Inflammatory macrophage (primary cell): ENCODE results near the gene SUCO.
"Not testable (repeated sequence)": the region's sequence is repeated elsewhere in the genome, so short reads cannot be mapped to it uniquely, and the experiment has no call there.

Experiments used
- DNase-seq, 2 donors: peaks; one replicate each; pipeline ENCODE4 v3.0.0-alpha.2; 2020 to 2022

The SUCO gene

DNA sequence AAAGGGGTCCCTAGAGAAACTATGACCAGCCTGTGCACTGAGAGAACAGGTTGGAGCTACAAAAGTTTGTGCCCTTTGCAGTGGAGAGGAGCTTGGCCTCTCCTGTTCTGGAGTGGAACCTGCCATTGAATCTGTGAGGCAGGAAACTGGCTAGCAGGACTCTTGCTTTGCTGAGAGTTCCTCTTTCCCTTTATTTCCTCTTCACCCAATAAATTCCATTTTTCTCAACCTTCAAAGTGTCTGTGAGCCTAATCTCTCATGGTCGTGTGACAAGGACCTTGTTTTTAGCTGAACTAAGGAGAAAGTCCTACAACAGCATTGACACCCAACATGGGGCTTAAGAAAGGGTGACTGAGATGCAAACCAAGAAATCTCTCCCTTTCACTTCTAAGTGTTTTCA is 83.2 kb downstream of the SUCO start:
- peak; percentile 5 to 46 for DNase-seq

GRCh38 chr1:172616636-172617035 is 83.7 kb downstream of the SUCO start:
- peak; percentile 15 to 37 for DNase-seq

DNA sequence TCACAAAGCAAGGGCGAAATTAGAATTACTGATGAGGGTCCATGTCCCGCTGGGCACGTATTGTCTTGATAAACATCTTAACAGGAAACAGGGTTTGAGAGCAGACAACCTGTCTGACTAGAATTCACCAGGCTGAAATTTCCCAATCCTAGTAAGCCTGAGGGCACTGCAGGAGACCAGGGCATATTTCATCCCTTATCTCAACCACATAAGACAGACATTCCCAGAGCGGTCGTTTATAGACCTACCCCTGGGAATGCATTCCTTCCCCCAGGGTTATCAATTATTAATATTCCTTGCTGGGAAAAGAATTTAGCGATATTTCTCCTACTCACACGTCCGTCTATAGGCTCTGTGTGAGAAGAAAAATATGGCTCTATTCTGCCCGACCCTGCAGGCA is 87.7 kb downstream of the SUCO start:
- not testable (repeated sequence) for DNase-seq

- peak; percentile 30 to 42 for DNase-seq
Measured at GRCh38 chr1:172622541-172622940, 89.6 kb downstream of the SUCO start.

DNA sequence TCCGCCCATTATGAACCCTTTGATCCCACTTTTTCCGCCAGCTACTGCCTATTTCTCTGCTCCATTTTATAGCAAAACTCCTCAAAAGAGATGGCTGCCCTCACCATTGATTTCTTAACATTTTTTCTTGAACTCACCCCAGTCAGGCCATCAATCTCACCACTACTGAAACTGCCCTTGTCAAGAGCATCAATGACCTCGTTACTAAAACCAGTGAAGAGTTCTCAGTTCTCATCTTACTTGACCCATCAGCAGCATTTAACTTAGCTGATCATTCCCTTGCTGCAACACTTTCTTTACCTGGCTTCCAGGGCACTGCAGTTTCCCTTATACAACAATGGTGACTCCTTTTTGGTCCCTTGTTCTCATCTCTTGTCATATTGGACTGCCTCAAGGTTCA is 90.8 kb downstream of the SUCO start:
- DNase-seq = no peak

DNA sequence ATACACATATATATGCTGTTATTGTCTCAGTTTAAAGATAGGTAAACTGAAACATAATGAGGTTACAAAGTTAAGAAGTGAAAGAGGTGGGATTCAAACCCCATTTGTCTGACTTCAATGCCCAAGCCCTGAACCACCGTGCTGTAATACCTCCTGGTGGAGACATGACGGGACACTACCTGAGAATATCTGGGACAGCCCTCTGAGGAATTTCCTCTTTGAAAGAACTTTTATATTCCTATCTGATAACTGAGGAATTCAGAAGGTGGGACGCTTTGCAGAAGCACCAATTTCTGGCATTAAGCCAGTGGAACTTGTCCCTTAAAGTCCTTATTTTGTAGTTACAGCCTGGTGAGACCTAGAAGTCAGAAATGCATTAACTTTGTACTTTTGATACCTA is 93.9 kb downstream of the SUCO start:
- no peak for DNase-seq

DNA sequence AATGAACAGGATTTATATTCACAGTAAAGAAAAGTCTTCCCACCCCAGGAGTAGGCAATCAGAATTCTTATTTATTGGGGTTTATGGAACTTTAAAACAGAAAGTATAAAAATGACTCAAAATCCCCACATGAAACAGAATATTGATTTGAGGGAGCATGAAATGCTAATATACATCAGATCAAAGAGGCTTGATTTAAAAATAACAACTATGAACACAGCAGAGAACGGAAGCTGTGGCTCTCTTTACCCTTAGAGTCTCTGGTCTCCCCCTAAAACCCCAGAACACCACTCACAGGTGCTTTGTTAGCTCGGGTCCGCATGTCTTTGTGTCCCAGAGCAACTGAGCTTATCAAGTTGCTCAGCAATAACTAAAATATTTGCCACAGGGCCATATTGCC is 94.8 kb downstream of the SUCO start:
- no peak for DNase-seq

GRCh38 chr1:172628401-172628800 is 95.5 kb downstream of the SUCO start:
- DNase-seq = no peak

DNA sequence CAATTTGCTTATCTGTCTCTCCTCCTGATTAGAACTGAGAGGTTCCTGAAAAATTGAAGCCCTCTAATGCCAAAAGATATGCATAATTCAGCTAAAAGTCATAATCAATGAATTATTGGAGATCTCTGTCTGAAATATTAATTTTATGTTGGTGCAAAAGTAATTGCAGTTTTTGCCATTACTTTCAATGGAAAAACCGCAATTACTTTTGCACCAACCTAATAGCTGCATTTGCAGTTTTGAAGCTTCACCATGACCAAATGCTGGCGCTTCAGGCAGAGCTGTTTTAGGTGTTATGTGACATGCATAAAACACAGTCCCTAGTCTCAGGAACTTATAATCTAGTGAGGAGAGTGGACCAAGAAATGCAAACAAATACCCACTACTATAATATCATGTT is 96.2 kb downstream of the SUCO start:
- no peak for DNase-seq

DNA sequence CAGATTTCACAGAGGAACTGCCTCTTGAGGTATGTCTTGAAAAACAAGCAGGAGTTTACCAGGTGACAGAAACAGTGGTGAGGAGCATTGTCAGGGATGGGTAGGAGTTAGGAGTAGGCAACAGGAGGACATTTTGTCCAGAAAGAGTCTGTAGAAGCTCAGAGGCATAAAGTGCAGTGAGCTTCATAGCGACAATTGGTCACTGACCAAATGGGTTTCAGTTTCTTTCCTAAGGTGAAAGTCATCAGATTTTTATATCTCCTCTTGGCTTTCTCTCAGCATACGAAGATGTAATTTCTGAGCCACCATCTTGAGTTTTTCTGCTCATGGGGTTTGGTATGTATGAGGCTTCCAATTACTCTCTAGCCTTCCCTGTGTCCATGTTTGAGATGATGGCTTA is 96.7 kb downstream of the SUCO start:
- no peak for DNase-seq

DNA sequence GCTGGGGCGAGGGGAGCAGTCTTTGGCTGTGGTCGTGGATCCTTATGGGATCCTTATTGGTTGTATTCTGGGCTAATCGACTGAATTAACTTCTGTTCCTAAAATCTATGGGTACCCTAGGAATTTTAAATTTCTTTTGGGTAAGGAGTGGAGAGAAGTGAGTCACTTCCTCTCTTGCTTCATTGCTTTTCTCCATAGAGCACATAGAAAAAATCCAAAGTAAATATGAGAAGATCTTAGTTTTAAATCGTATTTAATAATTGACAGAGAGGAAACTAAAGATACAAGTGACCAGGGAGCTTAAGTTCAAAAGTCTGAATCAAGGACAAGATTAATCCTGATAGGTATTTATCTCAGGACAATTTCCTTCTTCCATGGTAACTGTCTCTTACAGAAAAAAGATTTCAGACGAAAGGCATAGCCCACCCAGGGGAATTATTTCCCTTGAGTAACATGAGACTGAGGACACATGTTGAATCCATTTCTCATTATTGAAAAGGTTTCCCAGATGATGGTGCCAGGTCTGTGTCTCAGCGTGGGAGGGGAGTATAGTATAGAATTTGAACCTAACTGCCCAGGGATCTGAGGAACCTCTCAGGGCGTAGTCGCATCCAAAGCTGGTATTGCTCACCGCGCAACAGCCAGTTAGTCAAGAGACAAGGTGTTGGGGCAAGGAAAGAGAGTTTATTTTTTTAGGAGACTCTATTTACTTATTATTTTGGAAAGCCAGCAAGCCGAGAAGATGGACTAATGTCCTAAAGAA is 97.3 kb downstream of the SUCO start:
- peak in 1 of 2 donors; percentile 15 for DNase-seq

GRCh38 chr1:172630868-172631267 is 97.9 kb downstream of the SUCO start:
- no peak for DNase-seq

- DNase-seq = peak; percentile 27 to 52
Measured at GRCh38 chr1:172637522-172637921, 104.6 kb downstream of the SUCO start.

- no peak for DNase-seq
Measured at GRCh38 chr1:172638249-172638648, 105.3 kb downstream of the SUCO start.

DNA sequence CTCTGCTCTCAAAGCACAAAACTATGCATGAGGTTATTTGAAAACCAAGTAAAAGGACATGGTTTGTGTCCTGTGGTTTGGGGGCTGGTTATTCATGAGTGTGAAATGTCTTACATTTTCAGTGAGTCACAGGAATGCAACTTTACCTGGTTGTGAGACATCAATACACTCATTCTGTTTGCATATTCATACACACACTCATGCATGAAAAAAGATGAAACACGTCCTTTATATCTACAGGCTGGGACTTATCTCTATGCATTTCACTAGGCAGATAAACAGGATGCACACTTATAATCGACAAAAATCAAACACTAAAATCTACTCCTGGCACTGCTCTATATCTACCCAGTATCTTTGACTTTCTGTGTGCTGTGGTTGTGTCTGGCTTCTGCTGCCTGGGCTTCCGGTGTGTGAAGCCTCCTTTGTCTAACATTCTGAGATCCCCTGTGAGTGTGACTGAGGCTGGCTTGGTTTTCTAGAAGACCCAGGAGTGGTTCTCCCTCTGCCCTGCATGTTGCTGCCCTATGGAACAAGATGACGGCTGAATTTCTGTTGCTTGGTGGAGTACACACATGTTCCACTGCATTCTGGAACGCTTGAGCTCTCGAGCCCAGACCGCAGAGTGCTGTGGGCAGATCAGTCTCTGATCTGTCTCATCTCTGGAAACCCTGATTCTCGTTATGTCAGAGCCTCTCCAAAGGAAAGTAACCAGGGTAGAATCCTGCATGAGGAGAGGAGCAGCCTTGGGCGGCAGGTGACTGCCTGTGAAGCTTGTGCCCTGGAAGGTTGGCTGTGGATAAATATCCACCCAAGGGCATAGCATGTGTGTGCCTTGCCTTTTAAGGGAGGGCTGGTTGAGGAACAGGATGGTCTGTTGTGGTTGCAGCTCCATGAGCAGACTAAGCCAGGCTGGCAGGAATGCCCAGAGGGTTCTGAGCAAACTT is 106.2 kb downstream of the SUCO start:
- DNase-seq = no peak

- peak; percentile 47 to 50 for DNase-seq
Measured at GRCh38 chr1:172640111-172640510, 107.2 kb downstream of the SUCO start.

- no peak for DNase-seq
Measured at GRCh38 chr1:172641492-172641891, 108.5 kb downstream of the SUCO start.

- no peak for DNase-seq
Measured at GRCh38 chr1:172642970-172643369, 110.0 kb downstream of the SUCO start.

DNA sequence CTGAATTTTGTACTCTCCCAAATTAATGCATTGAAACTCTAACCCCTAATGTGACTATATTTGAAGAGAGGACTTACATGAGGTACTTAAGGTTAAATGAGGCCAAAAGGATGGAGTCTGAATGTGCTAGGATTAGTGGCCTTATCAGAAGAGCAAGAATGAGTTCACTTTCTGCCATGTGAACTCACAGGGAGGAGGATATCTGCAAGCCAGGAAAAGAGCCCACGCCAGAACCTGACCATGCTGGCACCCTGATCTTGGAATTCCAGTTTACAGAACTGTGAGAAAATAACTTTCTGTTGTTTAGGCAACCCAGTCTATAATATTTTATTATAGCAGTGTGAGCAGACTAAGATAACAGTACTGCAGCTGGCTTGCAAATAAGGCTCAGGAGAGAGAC is 113.7 kb downstream of the SUCO start:
- no peak for DNase-seq

DNA sequence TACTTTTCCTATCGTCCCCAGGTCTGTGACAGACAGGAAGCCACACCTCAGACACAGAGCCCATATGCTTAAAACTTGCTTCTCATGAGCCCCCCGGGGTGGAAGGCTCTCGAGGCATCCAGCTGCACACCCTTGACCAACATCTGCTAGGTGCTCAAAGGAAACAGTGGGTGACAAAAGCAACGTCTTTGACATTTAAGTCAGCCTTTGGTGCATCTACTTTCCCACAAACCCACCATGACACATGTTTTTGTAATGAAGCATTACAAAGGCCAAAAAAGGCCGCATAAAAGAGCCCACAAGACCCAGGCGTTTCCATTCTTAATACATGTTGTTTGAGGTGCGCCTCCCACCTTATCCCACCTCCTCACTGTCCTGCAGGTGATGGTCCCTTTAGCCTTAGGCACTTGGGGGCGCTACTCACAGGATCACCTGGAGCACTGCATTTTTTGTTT is 114.2 kb downstream of the SUCO start:
- no peak for DNase-seq

DNA sequence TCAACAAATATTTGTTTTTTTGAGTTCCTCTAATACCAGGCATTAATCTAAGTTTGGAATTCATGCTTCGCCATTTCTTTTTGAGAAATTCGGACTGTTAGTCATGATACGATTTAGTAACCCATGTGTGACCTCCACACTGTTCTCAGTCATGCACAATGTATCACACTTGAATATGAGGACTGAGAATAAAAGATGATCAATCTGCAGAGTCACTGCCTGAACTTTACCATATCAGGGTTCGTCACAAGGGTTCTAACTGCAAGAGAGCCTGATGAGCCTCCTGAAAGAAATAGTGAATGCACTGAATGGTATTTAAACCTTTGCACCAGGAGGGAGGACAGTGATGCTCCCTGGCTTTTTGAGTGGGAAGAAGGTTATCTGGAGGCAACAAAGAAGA is 115.0 kb downstream of the SUCO start:
- DNase-seq = no peak

DNA sequence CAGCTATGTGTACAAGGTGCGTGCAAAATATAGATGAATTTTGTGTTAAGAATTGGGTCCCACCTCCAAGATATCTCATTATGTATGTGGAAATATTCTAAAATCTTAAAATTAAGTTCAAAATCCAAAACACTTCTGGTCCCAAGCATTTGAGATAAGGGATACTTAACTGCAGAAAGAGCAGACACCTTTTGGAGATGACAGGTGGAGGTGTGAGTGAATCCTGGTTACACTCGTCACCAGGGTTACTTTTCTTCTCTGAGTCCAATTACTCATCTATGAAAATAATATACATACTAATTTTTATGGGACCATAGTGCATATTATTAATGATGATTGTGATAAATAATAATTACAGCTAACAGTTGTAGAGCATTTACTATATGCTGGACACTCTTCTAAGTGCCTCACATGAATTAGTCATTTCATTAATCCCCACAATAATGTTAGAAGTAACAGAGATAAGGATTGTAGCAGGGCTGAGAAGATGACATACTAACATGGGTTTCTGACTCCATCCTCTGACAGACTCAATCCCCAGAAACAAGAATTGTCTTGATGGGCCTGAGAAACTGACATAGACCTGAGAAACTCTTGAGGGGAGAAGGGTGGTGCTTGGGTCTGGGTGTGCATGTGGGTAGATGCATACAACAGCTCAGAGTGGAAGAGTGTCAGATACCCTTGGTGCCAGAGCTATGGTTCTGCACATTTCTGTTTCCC is 117.7 kb downstream of the SUCO start:
- DNase-seq = no peak
